GM19468 (cell line): ENCODE measurements around the gene PAK4.

ENCODE experiments used
- ATAC-seq: cut with Tn5 transposase; IDR thresholded peaks from one replicate; pipeline ENCODE4 v1.9.1; 2021; ENCODE audit warnings: mild to moderate bottlenecking, moderate library complexity, moderate number of reproducible peaks; ENCODE audit not compliant: unreplicated experiment; ENCODE audit errors: extremely low read depth

The PAK4 gene

DNA sequence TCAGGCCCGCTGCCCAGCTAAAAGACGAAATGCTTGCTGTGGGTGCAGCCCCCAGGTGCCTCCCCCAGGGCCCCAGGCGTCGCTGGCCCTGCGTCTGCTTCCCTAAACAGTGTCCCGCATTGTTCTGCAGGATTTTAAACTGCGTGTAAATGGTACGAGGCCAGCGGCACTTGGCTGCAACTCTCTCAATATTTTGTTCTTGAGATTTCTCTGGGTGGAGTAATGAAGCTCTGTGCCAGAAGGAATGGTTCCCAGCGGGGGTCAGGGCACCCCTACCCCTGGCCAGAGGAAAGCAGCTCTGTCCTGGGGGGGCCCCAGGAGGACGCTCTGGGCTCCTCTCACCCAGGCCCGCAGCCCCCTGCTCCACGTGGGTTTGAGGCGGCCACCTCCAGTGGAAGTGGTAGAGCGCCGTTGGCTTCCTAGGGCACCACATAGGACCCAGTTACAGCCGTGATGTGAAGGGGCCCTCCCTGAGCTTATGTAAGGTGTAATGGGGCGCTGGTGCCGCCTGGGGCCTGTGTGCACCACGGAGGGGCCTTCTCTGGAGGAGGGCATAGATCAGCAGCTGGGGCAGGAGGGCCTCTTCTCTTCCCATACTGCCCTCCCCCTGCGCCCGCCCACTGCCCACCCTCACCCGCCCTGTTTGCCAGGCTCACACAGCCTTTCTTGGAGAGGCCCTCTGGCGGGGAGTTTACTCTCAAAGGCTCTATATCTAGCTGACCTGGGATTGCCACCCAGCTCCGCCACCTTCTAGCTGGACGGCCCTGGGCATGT is 19.8 kb downstream of the PAK4 start:
- ATAC-seq: no peak

- no peak for ATAC-seq
These were observed 20.5 kb downstream of the PAK4 start for GRCh38 chr19:39146091-39146490.

DNA sequence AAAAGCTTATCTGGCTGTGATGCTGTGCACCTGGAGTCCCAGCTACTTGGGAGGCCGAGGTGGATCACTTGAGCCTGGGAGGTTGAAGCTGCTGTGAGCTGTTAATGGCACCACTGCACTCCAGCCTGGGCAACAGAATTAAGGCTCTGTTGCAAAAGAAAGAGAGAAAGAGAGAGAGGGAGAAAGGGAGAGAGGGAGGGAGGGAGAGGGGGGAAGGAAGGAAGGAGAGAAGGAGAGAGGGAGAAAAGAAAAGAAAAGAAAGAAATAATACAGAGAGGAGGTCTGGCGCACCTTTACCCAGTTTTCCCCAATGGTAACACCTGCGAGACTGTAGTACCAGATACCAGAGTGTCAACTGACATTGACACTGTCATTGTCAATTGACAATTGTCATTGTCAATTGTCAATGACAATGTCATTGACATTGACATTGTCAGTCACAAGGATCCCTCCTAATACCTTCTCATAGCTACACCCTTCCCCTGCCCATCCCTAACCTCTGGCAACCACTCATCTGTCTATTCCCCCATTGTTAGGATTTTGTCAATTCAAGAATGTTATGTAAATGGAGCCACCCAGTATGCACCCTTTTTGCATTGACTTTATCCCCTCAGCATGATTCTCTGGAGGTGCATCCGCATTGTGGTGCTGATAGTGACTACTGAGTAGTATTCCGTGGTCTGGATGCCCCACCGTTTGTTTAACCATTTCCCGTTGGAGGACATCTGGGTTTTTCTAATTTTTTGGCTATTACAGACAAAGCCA is 21.3 kb downstream of the PAK4 start:
- no peak for ATAC-seq

- ATAC-seq: no peak
These were observed 21.9 kb downstream of the PAK4 start for GRCh38 chr19:39147480-39147879.

- no peak for ATAC-seq
These were observed 23.4 kb downstream of the PAK4 start for GRCh38 chr19:39148939-39149529.

- no peak for ATAC-seq
These were observed 24.6 kb downstream of the PAK4 start for GRCh38 chr19:39150235-39150634.

GRCh38 chr19:39150807-39151600 is 25.4 kb downstream of the PAK4 start:
- ATAC-seq: no peak

DNA sequence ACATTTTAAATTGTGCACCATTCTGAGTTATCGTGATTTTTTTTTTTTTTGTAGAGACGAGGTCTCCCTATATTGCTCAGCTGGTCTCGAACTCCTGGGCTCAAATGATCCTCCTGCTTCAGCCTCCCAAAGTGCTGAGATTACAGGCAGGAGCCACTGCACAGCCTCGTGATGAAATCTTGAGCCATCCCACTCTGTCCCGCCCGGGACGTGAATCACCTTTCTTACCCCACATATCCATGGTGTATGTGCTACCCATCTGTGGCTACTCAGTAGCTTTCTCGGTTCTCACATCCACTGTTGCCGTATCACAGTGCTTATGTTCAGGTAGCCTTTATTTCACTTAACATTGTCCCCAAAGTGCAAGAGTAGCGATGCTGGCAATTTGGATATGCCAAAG is 26.5 kb downstream of the PAK4 start:
- no peak for ATAC-seq

DNA sequence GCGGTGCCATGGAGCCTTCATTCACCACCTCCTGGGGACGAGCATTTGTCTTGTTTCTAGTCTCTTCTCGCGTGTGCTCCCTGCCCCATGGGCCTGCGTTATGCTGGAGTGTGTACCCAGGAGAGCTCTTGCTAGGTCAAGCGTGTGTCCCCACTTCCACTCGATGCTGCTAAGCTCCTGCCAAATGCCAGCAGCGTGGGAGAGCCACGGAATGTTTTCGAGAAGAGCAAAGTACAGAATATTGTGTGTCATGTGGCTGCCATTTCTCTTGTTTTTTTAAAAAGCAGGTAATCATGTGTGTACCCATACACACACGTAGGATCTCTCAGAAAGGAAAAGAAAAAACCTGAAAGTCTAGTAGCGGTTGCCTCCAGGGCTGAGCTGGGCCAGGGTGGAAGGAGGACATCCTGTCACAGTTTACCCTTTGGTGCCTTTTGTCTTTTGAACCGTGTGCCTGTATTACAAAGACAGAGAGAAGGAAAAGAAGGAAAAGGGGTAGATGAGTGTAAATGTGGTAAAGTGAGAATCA is 28.6 kb downstream of the PAK4 start:
- no peak for ATAC-seq

- no peak for ATAC-seq
These were observed 29.1 kb downstream of the PAK4 start for GRCh38 chr19:39154629-39155100.

GRCh38 chr19:39155114-39155700 is 29.6 kb downstream of the PAK4 start:
- no peak for ATAC-seq

GRCh38 chr19:39155741-39156140 is 30.2 kb downstream of the PAK4 start:
- no peak for ATAC-seq

DNA sequence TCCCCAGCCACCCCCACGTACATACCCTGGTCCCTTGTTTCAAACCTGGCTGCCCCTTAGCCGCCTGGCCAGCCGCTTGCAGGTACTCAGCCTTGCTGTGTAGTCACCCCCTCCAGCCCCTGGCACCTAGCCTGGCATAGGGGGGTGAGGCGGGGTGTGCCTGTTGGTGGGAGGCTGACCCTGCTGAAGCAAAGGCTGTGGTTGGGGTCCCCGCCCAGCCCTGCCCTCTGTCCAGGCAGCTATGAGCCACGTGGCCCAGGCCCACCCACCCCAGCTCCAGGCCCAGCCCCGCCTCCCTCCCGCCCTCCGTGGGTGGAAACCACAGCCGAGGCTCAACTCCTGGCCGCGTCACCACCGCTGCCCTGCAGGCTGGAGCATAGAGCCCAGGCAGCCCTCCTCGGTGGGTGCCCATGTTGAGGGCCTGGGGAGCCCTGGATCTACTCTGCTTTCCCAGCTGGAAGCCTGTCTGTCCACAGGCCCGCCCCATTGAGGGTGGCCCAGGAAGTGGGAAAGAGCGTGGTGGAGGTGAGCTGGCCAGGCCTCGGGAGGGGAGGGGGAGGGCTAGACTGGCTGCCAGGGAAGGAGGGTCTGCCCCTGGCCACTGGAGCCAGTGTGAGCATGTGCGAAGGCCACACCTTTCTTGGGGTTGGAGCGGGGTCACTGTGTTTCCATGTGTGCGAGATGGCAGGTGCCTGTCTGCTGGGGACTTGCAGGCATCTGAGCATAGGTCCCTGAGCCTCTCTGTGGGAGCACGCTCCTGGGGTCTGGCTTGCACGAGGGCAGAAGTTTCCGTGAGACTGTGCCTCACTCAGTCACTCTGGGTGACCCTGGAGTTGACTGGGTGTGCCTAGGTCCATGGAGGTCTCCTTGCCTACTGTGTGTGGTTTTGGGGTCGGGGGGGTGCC is 31.0 kb downstream of the PAK4 start:
- ATAC-seq: no peak

- no peak for ATAC-seq
These were observed 31.9 kb downstream of the PAK4 start for GRCh38 chr19:39157275-39157996.

- no peak for ATAC-seq
These were observed 32.4 kb downstream of the PAK4 start for GRCh38 chr19:39157997-39158389.

DNA sequence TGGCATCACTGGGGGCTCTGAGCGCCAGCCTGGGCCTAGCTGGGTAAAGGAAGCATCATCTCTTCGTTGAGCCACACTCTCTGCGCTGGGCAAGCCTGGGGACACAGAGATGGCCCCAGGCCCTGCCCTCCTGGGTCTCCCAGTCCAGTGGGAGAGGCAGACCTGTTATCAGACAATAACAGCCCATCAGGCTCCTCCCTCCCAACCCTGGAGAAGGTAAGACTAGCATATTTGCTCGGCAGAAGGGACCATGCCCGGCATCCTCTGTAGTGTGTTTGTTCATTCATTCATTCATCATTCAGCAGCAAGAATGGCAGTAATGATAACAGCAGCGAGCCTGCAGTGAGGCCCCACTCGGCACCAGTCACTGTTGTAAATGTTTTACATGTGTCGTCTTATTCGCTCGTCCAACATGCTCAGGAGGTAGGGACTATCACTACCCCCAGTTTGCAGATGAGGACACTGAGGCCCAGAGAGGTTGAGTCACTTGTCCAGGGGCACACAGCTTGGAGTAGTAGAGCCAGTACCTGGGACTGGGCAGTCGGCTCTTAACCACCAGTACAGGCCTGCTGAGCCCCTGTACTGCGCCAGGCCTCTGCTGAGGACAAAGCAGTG is 33.2 kb downstream of the PAK4 start:
- ATAC-seq: no peak

DNA sequence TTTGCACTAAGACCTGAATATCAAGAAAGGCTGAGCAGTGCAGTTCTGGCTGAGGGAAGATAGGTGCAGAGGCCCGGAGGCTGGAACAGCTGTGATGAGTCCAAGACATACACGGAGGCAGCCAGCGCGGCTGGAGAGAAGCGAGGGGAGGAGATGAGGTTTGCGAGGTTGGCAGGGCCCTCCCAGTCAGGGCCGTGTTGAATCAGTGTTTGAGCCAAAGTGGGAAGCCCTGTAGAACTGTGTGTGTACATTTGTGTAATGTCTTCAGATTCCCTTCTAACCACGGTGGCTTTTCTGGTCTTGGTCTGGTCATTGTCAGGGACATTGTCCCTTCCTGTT is 34.9 kb downstream of the PAK4 start:
- no peak for ATAC-seq
